ENCODE measurements around the gene DOC2B.

DOC2B gene

DNA sequence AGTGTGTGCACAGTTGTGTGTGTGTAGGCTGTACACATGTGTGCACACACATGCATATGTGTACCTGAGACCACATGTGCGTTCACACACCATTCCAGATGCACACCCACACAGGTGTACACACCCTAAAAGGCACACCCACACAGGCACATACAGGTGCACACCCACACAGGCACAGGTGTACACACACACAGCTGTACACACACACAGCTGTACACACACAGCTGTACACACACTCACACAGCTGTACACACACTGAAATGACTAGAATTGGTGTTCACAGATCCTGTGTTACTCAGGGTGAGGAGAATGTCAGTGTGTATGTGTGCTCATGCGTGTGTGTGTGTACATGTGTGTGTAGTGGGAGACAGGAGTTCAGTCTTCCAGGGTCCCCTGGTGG is 15.9 kb upstream of the DOC2B start:
- no peaks in the 10 kb centered on the region for H3K9me3 ChIP-seq (ENCODE audit: severe bottlenecking)
- no peak for ATAC-seq (ENCODE audit: low read depth)
- no peak overlapping the region for H3K27ac ChIP-seq (ENCODE audit: poor library complexity, severe bottlenecking)
- no peaks in the 10 kb centered on the region for H3K36me3 ChIP-seq (ENCODE audit: low read depth)
- H3K4me3 ChIP-seq (ENCODE audit: severe bottlenecking) = no peak overlapping the region
- peaks cover 4% of the 10 kb centered on the region for H3K27me3 ChIP-seq (ENCODE audit: insufficient read depth, poor library complexity, severe bottlenecking)
- no peak for TF ChIP-seq CTCF (IDR thresholded peaks at IDR 0.05; ENCODE audit: poor library complexity, severe bottlenecking)
- no peak for DNase-seq (ENCODE audit: low spot score)
- no peaks in the 10 kb centered on the region for H3K4me1 ChIP-seq (ENCODE audit: insufficient read depth, poor library complexity, severe bottlenecking)

DNA sequence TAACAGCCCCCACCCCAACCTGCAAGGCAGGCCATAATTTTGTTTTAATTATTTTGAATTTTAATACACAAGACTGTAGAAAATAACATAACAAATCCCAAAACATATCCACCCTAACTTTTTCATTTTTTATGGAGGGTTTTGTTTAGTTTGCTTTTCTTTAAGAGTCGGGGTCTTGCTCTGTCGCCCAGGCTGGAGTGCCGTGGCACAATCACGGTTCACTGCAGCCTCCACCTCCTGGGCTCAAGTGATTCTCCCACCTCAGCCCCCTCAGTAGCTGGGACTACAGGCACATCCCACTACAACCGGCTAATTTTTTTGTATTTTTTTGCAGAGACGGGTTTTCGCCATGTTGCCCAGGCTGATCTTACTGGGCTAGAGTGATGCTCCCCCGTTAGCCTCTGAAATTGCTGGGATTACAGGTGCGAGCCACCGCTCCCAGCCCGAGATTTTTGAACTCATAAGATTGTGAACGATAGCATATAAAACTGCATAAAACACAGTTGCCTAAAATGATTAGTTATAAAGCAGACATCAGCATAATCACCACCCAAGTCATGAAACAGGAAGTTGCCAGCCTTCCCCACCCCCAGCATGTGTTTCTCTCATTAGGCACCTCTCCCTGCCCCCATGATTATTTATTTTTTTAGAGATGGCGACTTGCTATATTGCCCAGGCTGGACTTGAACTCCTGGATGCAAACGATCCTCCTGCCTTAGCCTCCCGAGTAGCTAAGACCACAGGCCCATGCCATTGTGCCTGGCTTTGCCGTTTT is 13.6 kb upstream of the DOC2B start:
- no peak for ATAC-seq (ENCODE audit: low read depth)
- peaks cover 4% of the 10 kb centered on the region for H3K27me3 ChIP-seq (ENCODE audit: insufficient read depth, poor library complexity, severe bottlenecking)
- H3K27ac ChIP-seq (ENCODE audit: poor library complexity, severe bottlenecking) = no peak overlapping the region

DNA sequence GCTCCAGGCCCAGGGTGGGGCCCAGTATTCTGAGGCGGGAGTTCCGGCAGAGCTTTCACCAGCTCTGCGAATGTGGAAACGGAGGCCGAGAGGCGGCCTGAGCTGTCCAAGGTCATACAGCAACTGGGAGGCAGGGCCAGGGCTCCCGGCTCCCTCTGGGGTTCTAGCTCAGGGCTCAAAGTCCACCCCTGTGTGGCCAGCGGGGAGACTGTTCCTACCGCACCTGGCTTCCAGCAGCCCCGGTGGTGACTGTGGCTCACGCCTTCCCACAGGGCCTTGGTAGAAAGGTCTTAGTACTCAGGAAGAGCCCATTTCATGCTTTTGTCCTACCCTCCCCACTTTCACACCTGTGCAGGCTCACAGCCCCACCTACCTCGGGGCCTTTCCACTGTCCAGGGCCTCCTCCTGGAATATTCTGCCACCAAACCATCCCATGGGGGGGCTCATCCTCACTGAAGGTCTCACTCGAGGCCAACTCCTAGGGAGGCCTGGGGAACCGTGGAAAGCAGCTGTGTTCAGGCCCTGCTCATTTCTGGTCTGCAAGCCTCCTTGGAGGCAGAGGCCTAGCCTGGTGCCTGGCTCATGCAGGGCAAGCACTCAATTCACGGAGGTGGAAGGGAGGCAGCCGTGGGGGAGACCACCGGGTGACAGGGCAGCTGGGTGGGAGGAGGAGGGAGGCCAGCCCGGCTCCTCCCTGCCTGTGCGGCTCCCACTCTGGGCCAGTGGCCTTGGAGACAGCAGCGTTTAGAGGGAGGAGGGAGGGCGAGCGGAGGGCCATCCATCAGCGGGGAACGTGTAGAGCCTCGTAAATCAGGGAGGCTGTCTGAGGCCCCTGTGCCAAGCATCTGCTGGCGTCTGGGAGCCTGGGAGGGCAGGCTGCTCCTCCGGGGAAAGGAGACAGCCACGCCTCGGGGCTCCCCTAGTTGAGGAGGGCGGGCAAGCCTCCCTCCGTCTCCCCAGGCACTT is 12.7 kb upstream of the DOC2B start:
- no peaks in the 10 kb centered on the region for H3K4me1 ChIP-seq (ENCODE audit: insufficient read depth, poor library complexity, severe bottlenecking)
- H3K4me3 ChIP-seq (ENCODE audit: severe bottlenecking) = no peak overlapping the region
- no peaks in the 10 kb centered on the region for H3K9me3 ChIP-seq (ENCODE audit: severe bottlenecking)
- H3K36me3 ChIP-seq (ENCODE audit: low read depth) = no peaks in the 10 kb centered on the region
- no peak overlapping the region for H3K27ac ChIP-seq (ENCODE audit: poor library complexity, severe bottlenecking)
- DNase-seq (ENCODE audit: low spot score) (no peak), ATAC-seq (ENCODE audit: low read depth) (no peak)
- peaks cover 4% of the 10 kb centered on the region for H3K27me3 ChIP-seq (ENCODE audit: insufficient read depth, poor library complexity, severe bottlenecking)
- no peak for TF ChIP-seq CTCF (IDR thresholded peaks at IDR 0.05; ENCODE audit: poor library complexity, severe bottlenecking)

More for the DNA sequence above, 13.6 kb upstream of the DOC2B start:
- no peaks in the 10 kb centered on the region for H3K36me3 ChIP-seq (ENCODE audit: low read depth)
- no peak for TF ChIP-seq CTCF (IDR thresholded peaks at IDR 0.05; ENCODE audit: poor library complexity, severe bottlenecking)
- no peaks in the 10 kb centered on the region for H3K4me1 ChIP-seq (ENCODE audit: insufficient read depth, poor library complexity, severe bottlenecking)
- no peak for DNase-seq (ENCODE audit: low spot score)
- no peak overlapping the region for H3K4me3 ChIP-seq (ENCODE audit: severe bottlenecking)
- no peaks in the 10 kb centered on the region for H3K9me3 ChIP-seq (ENCODE audit: severe bottlenecking)

- Histone ChIP-seq H3K4me3 (ENCODE audit: severe bottlenecking) (no peak overlapping the region), H3K27me3 (ENCODE audit: insufficient read depth, poor library complexity, severe bottlenecking) (peaks cover 4% of the 10 kb centered on the region), H3K9me3 (ENCODE audit: severe bottlenecking) (no peaks in the 10 kb centered on the region), H3K36me3 (ENCODE audit: low read depth) (no peaks in the 10 kb centered on the region), H3K4me1 (ENCODE audit: insufficient read depth, poor library complexity, severe bottlenecking) (no peaks in the 10 kb centered on the region), H3K27ac (ENCODE audit: poor library complexity, severe bottlenecking) (no peak overlapping the region)
- DNase-seq (ENCODE audit: low spot score) (no peak), ATAC-seq (ENCODE audit: low read depth) (no peak)
- no peak for TF ChIP-seq CTCF (IDR thresholded peaks at IDR 0.05; ENCODE audit: poor library complexity, severe bottlenecking)
Observed at GRCh38 chr17:193426-193810, 12.0 kb upstream of the DOC2B start.

All from RWPE2 (cell line).